ENCODE measurements around the gene RETSAT. TPM values are rescaled to one million over a fixed set of nuclear protein-coding genes. Genes with fewer than 3 reads are reported as not detected.
"Not testable (repeated sequence)": the region's sequence is repeated elsewhere in the genome, so short reads cannot be mapped to it uniquely, and the experiment has no call there.

RETSAT gene
- total RNA-seq, 6 experiments from 2014 or later = 70.3 to 112 (median 105) TPM

DNA sequence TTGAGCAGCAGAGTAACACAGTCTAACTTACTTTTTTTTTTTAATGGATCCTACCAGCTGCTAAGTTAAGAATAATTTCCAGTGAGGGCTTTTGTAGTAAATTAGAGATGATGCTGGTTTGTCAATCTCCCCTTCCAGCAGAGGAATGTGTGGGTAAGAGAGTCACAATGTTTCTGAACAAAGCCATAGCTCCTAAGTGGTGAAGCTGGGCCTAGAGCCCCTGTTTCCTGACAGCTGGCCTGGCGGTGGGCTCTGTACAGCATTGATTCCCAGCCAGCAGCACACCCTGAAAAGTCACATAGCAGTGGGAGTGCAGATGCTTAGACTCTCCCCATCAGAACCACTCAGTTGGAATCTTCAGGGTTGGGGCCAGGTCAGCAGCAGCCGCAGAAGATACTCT, 31.4 kb upstream of the RETSAT start:
- no peaks in the 10 kb centered on the region for H3K27me3 ChIP-seq
- no peak overlapping the region for H3K4me3 ChIP-seq
- peaks cover 0 to 5% (median 0%) of the 10 kb centered on the region in 4 donors for H3K4me1 ChIP-seq
- H3K9me3 ChIP-seq = no peaks in the 10 kb centered on the region
- H3K36me3 ChIP-seq = peaks cover 0 to 2% (median 0%) of the 10 kb centered on the region in 4 donors
- no peak for ATAC-seq
- no peak overlapping the region for H3K27ac ChIP-seq
- TF ChIP-seq CTCF (IDR thresholded peaks at IDR 0.05) (no peak), POLR2A (IDR thresholded peaks at IDR 0.05) (no peak)
- peak in 1 of 3 donors; percentile 5 for DNase-seq
- WGBS (ENCODE audit: insufficient coverage, low coverage, low lambda C conversion rate, missing lambda C conversion rate) = 100% methylated on average over 1 of the region's 2 CpGs
- intact Hi-C loops (cut with DNase I) = no loop called here

GRCh38 chr2:85383850-85384249, 29.5 kb upstream of the RETSAT start:
- Histone ChIP-seq H3K36me3 (peaks cover 0 to 15% (median 0%) of the 10 kb centered on the region in 4 donors), H3K4me3 (no peak overlapping the region), H3K4me1 (peaks cover 0 to 5% (median 0%) of the 10 kb centered on the region in 4 donors), H3K27me3 (no peaks in the 10 kb centered on the region), H3K9me3 (no peaks in the 10 kb centered on the region), H3K27ac (no peak overlapping the region)
- intact Hi-C loops (cut with DNase I) = no loop called here
- no peak for ATAC-seq
- DNase-seq = no peak
- 92% methylated on average over 3 of the region's 4 CpGs for WGBS (ENCODE audit: insufficient coverage, low coverage, low lambda C conversion rate, missing lambda C conversion rate)
- TF ChIP-seq POLR2A (IDR thresholded peaks at IDR 0.05) = no peak
- TF ChIP-seq CTCF (IDR thresholded peaks at IDR 0.05) = no peak

- peak in 1 of 4 donors; percentile 28 for ATAC-seq
- peak in 1 of 3 donors; percentile 13 for DNase-seq
- peaks cover 0 to 21% (median 0%) of the 10 kb centered on the region in 4 donors for H3K36me3 ChIP-seq
These were observed 28.8 kb upstream of the RETSAT start for GRCh38 chr2:85383151-85383550.

GRCh38 chr2:85380048-85380447, 25.7 kb upstream of the RETSAT start:
- intact Hi-C loops (cut with DNase I) = no loop called here
- ATAC-seq (no peak), DNase-seq (no peak)
- WGBS (ENCODE audit: insufficient coverage, low coverage, low lambda C conversion rate, missing lambda C conversion rate) = 77% methylated on average over 1 of the region's 1 CpG
- no peak for TF ChIP-seq POLR2A (IDR thresholded peaks at IDR 0.05)
- Histone ChIP-seq H3K36me3 (peaks cover 0 to 29% (median 3%) of the 10 kb centered on the region in 4 donors), H3K27me3 (no peaks in the 10 kb centered on the region), H3K27ac (no peak overlapping the region), H3K4me1 (peaks cover 0 to 5% (median 0%) of the 10 kb centered on the region in 4 donors), H3K9me3 (no peaks in the 10 kb centered on the region), H3K4me3 (no peak overlapping the region)

More at GRCh38 chr2:85383151-85383550, 28.8 kb upstream of the RETSAT start:
- intact Hi-C loops (cut with DNase I); H3K27ac ChIP-seq; H3K27me3 ChIP-seq; H3K4me3 ChIP-seq; H3K4me1 ChIP-seq; H3K9me3 ChIP-seq: not testable (repeated sequence)
- WGBS (ENCODE audit: insufficient coverage, low coverage, low lambda C conversion rate, missing lambda C conversion rate) = 83% methylated on average over 2 of the region's 5 CpGs

- no peak for TF ChIP-seq POLR2A (IDR thresholded peaks at IDR 0.05)
- TF ChIP-seq CTCF (IDR thresholded peaks at IDR 0.05) = no peak
- no peak overlapping the region for H3K27ac ChIP-seq
- H3K4me1 ChIP-seq = peaks cover 0 to 5% (median 0%) of the 10 kb centered on the region in 4 donors
- WGBS (ENCODE audit: insufficient coverage, low coverage, low lambda C conversion rate, missing lambda C conversion rate) = 91% methylated on average over 5 of the region's 5 CpGs
- no peak overlapping the region for H3K4me3 ChIP-seq
- no peak for ATAC-seq
- no peaks in the 10 kb centered on the region for H3K9me3 ChIP-seq
- no peak for DNase-seq
- H3K36me3 ChIP-seq = peaks cover 0 to 29% (median 3%) of the 10 kb centered on the region in 4 donors
- intact Hi-C loops (cut with DNase I) = no loop called here
- no peaks in the 10 kb centered on the region for H3K27me3 ChIP-seq
These were observed 23.9 kb upstream of the RETSAT start for GRCh38 chr2:85378257-85378656.

Data from right lobe of liver (tissue), 6 donors.